Endothelial cell of umbilical vein (primary cell): ENCODE data around the gene MAGI1. TPM values are rescaled to one million over a fixed set of nuclear protein-coding genes. Genes with fewer than 3 reads are reported as not detected.

Experiments
- BruUV-seq: library from RNA; stranded (reverse); fragments of 400-500 nt; replicated peaks from 2 replicates; lab custom pipeline; 2021; lab: Mats Ljungman, UMichigan
- CTCF ChIA-PET: fragments of 300-600, 350-600 bp; sonication (Branson Sonifier 250); formaldehyde crosslinking; loops from one replicate; lab custom pipeline; 2021; ENCODE audit warnings: antibody characterized with exemption, inconsistent platforms; lab: Charles Lee
- POLR2A ChIA-PET: fragments of 300-600, 350-600 bp; sonication (Branson Sonifier 250); formaldehyde crosslinking; loops from one replicate; lab custom pipeline; 2021; ENCODE audit warnings: antibody characterized with exemption, inconsistent platforms; lab: Charles Lee
- DNase-seq: peaks from one replicate; pipeline ENCODE4 v3.0.0-alpha.2; 2011; ENCODE audit warnings: low read depth, low spot score
- FAIRE-seq: peaks from 2 replicates; lab custom pipeline; 2011; peaks lifted over from hg19 to GRCh38; lab: Jason Lieb, UNC
- H2AFZ ChIP-seq: 2 replicates; pipeline ENCODE4 v1.6.0; 2012; ENCODE audit warnings: low read depth, low read length, control low read depth, inconsistent platforms
- H3K27ac ChIP-seq: 2 replicates; pipeline ENCODE4 v1.5.1; 2011; ENCODE audit warnings: low read depth, mild to moderate bottlenecking, control low read depth, low read length, moderate library complexity; ENCODE audit not compliant: insufficient read depth
- H3K27me3 ChIP-seq, 2 experiments: 2 replicates each; pipeline versions ENCODE4 v1.6.0 to v1.6.1; 2011; ENCODE audit warnings: low read length in 2 of 2, mixed read lengths in 1 of 2; ENCODE audit not compliant: control insufficient read depth in 2 of 2, insufficient read depth in 2 of 2
- H3K36me3 ChIP-seq, 2 experiments: 2 replicates in 1 of 2; 3 replicates in 1 of 2; pipeline ENCODE4 v1.5.1; 2011; ENCODE audit warnings: low read length in 2 of 2, mild to moderate bottlenecking in 1 of 2, moderate library complexity in 1 of 2; ENCODE audit not compliant: control insufficient read depth in 2 of 2, insufficient read depth in 2 of 2; ENCODE audit errors: extremely low read depth in 1 of 2
- H3K4me1 ChIP-seq: 3 replicates; pipeline ENCODE4 v1.5.1; 2011; ENCODE audit warnings: mild to moderate bottlenecking, low read length; ENCODE audit not compliant: control insufficient read depth, insufficient read depth; ENCODE audit errors: extremely low read depth
- H3K4me2 ChIP-seq: 2 replicates; pipeline ENCODE4 v1.6.1; 2011; ENCODE audit warnings: low read length, control low read depth, mixed read lengths; ENCODE audit not compliant: insufficient read depth
- H3K4me3 ChIP-seq, 3 experiments: fragments of 200-600 bp in 1 of 3; sonication (generic), shearing (Covaris generic) in 1 of 3; replicated peaks in 1 of 3; 2 replicates each; pipeline ENCODE4 v1.5.1; 2011 to 2016; ENCODE audit warnings: control low read depth in 3 of 3, low read length in 3 of 3, mild to moderate bottlenecking in 2 of 3, inconsistent platforms in 1 of 3, low read depth in 1 of 3, moderate library complexity in 1 of 3; ENCODE audit not compliant: insufficient read depth in 1 of 3
- H3K79me2 ChIP-seq: 2 replicates; pipeline ENCODE4 v1.6.0; 2012; ENCODE audit warnings: low read length, inconsistent platforms; ENCODE audit not compliant: control insufficient read depth, insufficient read depth
- H3K9ac ChIP-seq: replicated peaks from 2 replicates; pipeline ENCODE3; 2011; ENCODE audit warnings: low read length, control low read depth; ENCODE audit not compliant: insufficient read depth; ENCODE audit errors: extremely low read depth
- H3K9me1 ChIP-seq: replicated peaks from 3 replicates; pipeline ENCODE4 v1.6.0; 2011; ENCODE audit warnings: mild to moderate bottlenecking, low read length; ENCODE audit not compliant: control insufficient read depth, insufficient read depth; ENCODE audit errors: extremely low read depth
- H3K9me3 ChIP-seq: replicated peaks from 2 replicates; pipeline ENCODE4 v1.5.1; 2012; ENCODE audit warnings: low read length, inconsistent platforms; ENCODE audit not compliant: control insufficient read depth, insufficient read depth
- H4K20me1 ChIP-seq: replicated peaks from 2 replicates; pipeline ENCODE3; 2011; ENCODE audit warnings: mild to moderate bottlenecking, low read length; ENCODE audit not compliant: control insufficient read depth, insufficient read depth; ENCODE audit errors: extremely low read depth
- EZH2 ChIP-seq: IDR thresholded peaks from 2 replicates; pipeline ENCODE4 v1.6.1; 2012; ENCODE audit warnings: borderline replicate concordance, low read depth, mild to moderate bottlenecking, moderate library complexity, low read length, inconsistent platforms; ENCODE audit not compliant: severe bottlenecking
- FOS ChIP-seq: IDR thresholded peaks from 2 replicates; pipeline ENCODE4 v1.6.1; 2011; ENCODE audit warnings: mild to moderate bottlenecking, low read length, moderate library complexity, borderline replicate concordance; ENCODE audit not compliant: insufficient read depth
- GATA2 ChIP-seq: IDR thresholded peaks from 2 replicates; pipeline ENCODE4 v1.7.0; 2011; ENCODE audit warnings: low read depth, mild to moderate bottlenecking, moderate library complexity, mixed read lengths, low read length; ENCODE audit not compliant: insufficient read length, insufficient read depth
- JUN ChIP-seq: IDR thresholded peaks from 2 replicates; pipeline ENCODE4 v1.6.1; 2011; ENCODE audit warnings: borderline replicate concordance, low read depth; ENCODE audit not compliant: insufficient read length, insufficient read depth
- MYC ChIP-seq: IDR thresholded peaks from one replicate; pipeline ENCODE4 v1.6.1; 2011; ENCODE audit warnings: mild to moderate bottlenecking, low read depth, low read length
- POLR2A ChIP-seq: IDR thresholded peaks from 2 replicates; pipeline ENCODE4 v1.6.1; 2012; ENCODE audit warnings: low read depth, mild to moderate bottlenecking, control low read depth, low read length
- POLR2AphosphoS5 ChIP-seq: IDR thresholded peaks from 2 replicates; pipeline ENCODE4 v1.6.1; 2012; ENCODE audit warnings: low read depth, mild to moderate bottlenecking, control low read depth, low read length, moderate library complexity; ENCODE audit not compliant: insufficient read depth
- dilution Hi-C: fragments of 300-500 bp; cut with MboI; formaldehyde crosslinking; loops from one replicate; pipeline ENCODE4 v1.15.0; 2019; ENCODE audit warnings: low sequenced_read_pairs; ENCODE audit not compliant: extremely low pct_ligation_motif_present
- intact Hi-C: fragments of 100-400 bp; cut with micrococcal nuclease; formaldehyde crosslinking; loops from one replicate; pipeline ENCODE4 v1.10.0; 2022
- polyA plus RNA-seq, 4 experiments: library from polyadenylated mRNA; depleted of rRNA in 3 of 4; stranded (reverse) in 3 of 4; unstranded in 1 of 4; fragments of >200 nt; gene quantifications; 2 replicates each; pipeline versions ENCODE4 v1.2.1 to v1.2.3, GENCODE V29; 2011 to 2012; ENCODE audit warnings: missing spikeins in 1 of 4
- total RNA-seq: library from RNA; stranded (reverse); gene quantifications from 2 replicates; pipeline ENCODE4 v1.2.3, GENCODE V29; 2021
- TF ChIP-seq, protein P1 (sequence below), 2 donors: IDR thresholded peaks; 1 replicate in 1 of 2; 2 replicates in 1 of 2; pipeline ENCODE4 v1.5.1; 2011; ENCODE audit warnings: low read length in 2 of 2, mild to moderate bottlenecking in 2 of 2, moderate library complexity in 2 of 2, control low read depth in 1 of 2, inconsistent platforms in 1 of 2, low read depth in 1 of 2; ENCODE audit not compliant: insufficient read depth in 1 of 2; ENCODE audit errors: extremely low read depth in 1 of 2
- TF ChIP-seq, protein P2 (sequence below): IDR thresholded peaks from 2 replicates; pipeline ENCODE4 v1.6.1; 2011; ENCODE audit not compliant: insufficient read depth, insufficient read length

Gene MAGI1
- total and polyA plus RNA-seq, 2 donors (not counting 3 experiments of a cell fraction or from before 2014, with no cell fraction given), result 10.1 to 47.9 TPM

- no peaks in the 10 kb centered on the region for H3K27me3 ChIP-seq
- no peak overlapping the region for H3K27ac ChIP-seq
- peak; percentile 62 for FAIRE-seq
- H3K9me1 ChIP-seq, result no peaks in the 10 kb centered on the region
- H4K20me1 ChIP-seq, result no peaks in the 10 kb centered on the region
- no peak overlapping the region for H3K9ac ChIP-seq
- dilution Hi-C loops, result no loop called here
- no TSS peak for BruUV-seq
- no peaks in the 10 kb centered on the region for H3K4me1 ChIP-seq
- H3K9me3 ChIP-seq, result no peaks in the 10 kb centered on the region
- no peak overlapping the region for H3K4me3 ChIP-seq
- no peak overlapping the region for H2AFZ ChIP-seq
- H3K79me2 ChIP-seq, result no peaks in the 10 kb centered on the region
- ChIA-PET POLR2A (no interaction called here), CTCF (interaction anchor here (0.7 to 3.1 kb wide), 6 partner anchors 11 to 906 kb away, joined by 3 to 18 read pairs (median 6); no protein-coding TSS in a partner anchor)
- peaks cover 0 to 2% of the 10 kb centered on the region in 2 experiments for H3K36me3 ChIP-seq
- no peak for TF ChIP-seq GATA2
- TF ChIP-seq, protein P1, sequence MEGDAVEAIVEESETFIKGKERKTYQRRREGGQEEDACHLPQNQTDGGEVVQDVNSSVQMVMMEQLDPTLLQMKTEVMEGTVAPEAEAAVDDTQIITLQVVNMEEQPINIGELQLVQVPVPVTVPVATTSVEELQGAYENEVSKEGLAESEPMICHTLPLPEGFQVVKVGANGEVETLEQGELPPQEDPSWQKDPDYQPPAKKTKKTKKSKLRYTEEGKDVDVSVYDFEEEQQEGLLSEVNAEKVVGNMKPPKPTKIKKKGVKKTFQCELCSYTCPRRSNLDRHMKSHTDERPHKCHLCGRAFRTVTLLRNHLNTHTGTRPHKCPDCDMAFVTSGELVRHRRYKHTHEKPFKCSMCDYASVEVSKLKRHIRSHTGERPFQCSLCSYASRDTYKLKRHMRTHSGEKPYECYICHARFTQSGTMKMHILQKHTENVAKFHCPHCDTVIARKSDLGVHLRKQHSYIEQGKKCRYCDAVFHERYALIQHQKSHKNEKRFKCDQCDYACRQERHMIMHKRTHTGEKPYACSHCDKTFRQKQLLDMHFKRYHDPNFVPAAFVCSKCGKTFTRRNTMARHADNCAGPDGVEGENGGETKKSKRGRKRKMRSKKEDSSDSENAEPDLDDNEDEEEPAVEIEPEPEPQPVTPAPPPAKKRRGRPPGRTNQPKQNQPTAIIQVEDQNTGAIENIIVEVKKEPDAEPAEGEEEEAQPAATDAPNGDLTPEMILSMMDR (IDR thresholded peaks at IDR 0.05; ENCODE audit: extremely low read depth in 1 of 2, insufficient read depth in 1 of 2, low read depth in 1 of 2, low read length in 2 of 2), result peak; percentile 44 to 45
- intact Hi-C loops, result loop anchor here (1.0 to 5.0 kb wide), 4 partner anchors 94 to 906 kb away; partner anchors contain the start of gene ADAMTS9
- no peak overlapping the region for H3K4me2 ChIP-seq
- DNase-seq, result peak; percentile 26
Observed at GRCh38 chr3:65436580-65436979, 602.1 kb downstream of the MAGI1 start.

DNA sequence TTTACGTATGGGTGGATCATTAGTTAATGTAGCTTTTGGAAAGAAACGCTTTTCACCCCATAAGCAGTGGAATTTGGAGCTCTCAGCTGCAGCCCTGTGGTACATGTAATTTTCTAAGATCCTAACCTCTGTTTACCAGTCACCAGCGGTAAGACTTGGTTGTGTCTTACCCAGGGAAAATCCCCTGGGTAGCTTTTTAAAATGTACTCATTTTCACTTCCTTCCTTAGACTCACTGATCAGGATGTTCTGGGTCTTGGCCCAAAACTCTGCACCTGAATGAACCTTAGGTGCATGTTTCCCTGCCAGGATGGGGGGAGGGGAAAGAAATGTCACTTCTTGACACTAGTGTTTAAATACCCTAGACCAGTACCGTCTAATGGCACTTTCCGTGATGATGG, 605.2 kb downstream of the MAGI1 start:
- Histone ChIP-seq H3K4me1 (no peaks in the 10 kb centered on the region), H3K4me3 (no peak overlapping the region), H3K27ac (no peak overlapping the region), H4K20me1 (no peaks in the 10 kb centered on the region), H3K4me2 (no peak overlapping the region), H3K27me3 (no peaks in the 10 kb centered on the region), H3K9ac (no peak overlapping the region), H2AFZ (no peak overlapping the region), H3K9me1 (no peaks in the 10 kb centered on the region), H3K9me3 (no peaks in the 10 kb centered on the region), H3K36me3 (peaks cover 0 to 8% of the 10 kb centered on the region in 2 experiments), H3K79me2 (no peaks in the 10 kb centered on the region)
- intact Hi-C loops (no loop called here), dilution Hi-C loops (no loop called here)
- no TSS peak for BruUV-seq
- FAIRE-seq (no peak), DNase-seq (no peak)
- TF ChIP-seq EZH2 (no peak), FOS (no peak), MYC (no peak), POLR2AphosphoS5 (no peak), POLR2A (no peak), JUN (no peak), GATA2 (no peak)
- TF ChIP-seq, protein P1 (IDR thresholded peaks at IDR 0.05; ENCODE audit: extremely low read depth in 1 of 2, insufficient read depth in 1 of 2, low read depth in 1 of 2, low read length in 2 of 2), result no peak
- TF ChIP-seq, protein P2, sequence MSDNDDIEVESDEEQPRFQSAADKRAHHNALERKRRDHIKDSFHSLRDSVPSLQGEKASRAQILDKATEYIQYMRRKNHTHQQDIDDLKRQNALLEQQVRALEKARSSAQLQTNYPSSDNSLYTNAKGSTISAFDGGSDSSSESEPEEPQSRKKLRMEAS, result no peak
- CTCF ChIA-PET, result interaction anchor here (0.8 to 1.4 kb wide), 5 partner anchors 9 to 900 kb away, joined by 3 to 4 read pairs (median 3); no protein-coding TSS in a partner anchor
- POLR2A ChIA-PET, result no interaction called here
